ENCODE measurements around the gene JAK2. TPM values are rescaled to one million over a fixed set of nuclear protein-coding genes. Genes with fewer than 3 reads are reported as not detected.

Gene JAK2
- total and polyA plus RNA-seq, 2 of the 4 experiments (the other 2 are of a cell fraction), result 2.3 to 6.1 TPM

DNA sequence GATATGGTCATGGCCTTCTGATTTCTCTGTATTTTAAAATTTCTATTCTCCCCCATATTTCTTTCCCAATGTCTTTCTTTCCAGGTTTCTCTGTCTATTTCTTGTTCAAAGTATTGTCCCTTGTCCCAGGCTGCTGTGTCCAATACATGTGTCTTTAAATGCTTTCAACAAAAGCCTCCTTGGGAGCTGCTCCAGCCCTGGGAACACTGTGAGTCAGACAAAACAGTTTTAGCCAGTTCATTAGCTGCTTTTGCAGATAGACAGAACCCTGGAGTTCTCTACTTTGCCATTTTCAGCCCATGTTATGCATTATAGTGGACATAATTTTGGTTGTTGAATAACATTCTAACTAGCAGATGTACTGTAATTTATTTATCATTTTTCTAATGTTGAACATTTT lies 20.5 kb upstream of the JAK2 start:
- Histone ChIP-seq H2AFZ (replicated peaks; ENCODE audit: low read length, poor library complexity) (no peak overlapping the region), H2BK20ac (ENCODE audit: low read depth, low read length) (no peak overlapping the region), H3K4me1 (ENCODE audit: control insufficient read depth, insufficient read depth, low read length) (no peaks in the 10 kb centered on the region), H2AK9ac (replicated peaks; ENCODE audit: low read depth, low read length, poor library complexity) (no peak overlapping the region), H3K79me1 (ENCODE audit: low read depth in 1 of 2, low read length in 2 of 2) (no peaks in the 10 kb centered on the region), H3K56ac (ENCODE audit: extremely low read depth, insufficient read depth, low read length) (no peak overlapping the region), H3K9ac (ENCODE audit: low read depth, low read length) (no peak overlapping the region), H4K20me1 (ENCODE audit: insufficient read depth, low read length) (no peaks in the 10 kb centered on the region), H4K8ac (ENCODE audit: low read depth in 2 of 2, low read length in 2 of 2) (no peak overlapping the region), H3K4me2 (ENCODE audit: low read depth, low read length) (no peak overlapping the region), H2BK5ac (ENCODE audit: low read depth, low read length, poor library complexity, severe bottlenecking) (no peak overlapping the region), H2BK120ac (ENCODE audit: low read depth, low read length) (no peak overlapping the region), H3K14ac (replicated peaks; ENCODE audit: low read depth, low read length) (no peak overlapping the region), H3K4me3 (ENCODE audit: insufficient read depth, low read depth, low read length) (no peak overlapping the region), H4K5ac (ENCODE audit: low read depth, low read length) (no peak overlapping the region), H3K23ac (ENCODE audit: low read depth, low read length) (no peak overlapping the region), H3K4ac (ENCODE audit: low read depth, low read length) (no peak overlapping the region), H2BK15ac (ENCODE audit: low read depth, low read length) (no peak overlapping the region), H3K27ac (ENCODE audit: insufficient read depth, low read length) (no peak overlapping the region), H2AK5ac (ENCODE audit: low read depth, low read length) (no peak overlapping the region), H4K91ac (ENCODE audit: insufficient read depth, low read depth, low read length) (no peak overlapping the region), H3K27me3 (ENCODE audit: control insufficient read depth, insufficient read depth, low read length) (no peaks in the 10 kb centered on the region), H3K36me3 (ENCODE audit: control insufficient read depth, insufficient read depth, low read length) (no peaks in the 10 kb centered on the region), H3K9me1 (ENCODE audit: insufficient read depth, low read length) (no peaks in the 10 kb centered on the region), H3K18ac (ENCODE audit: low read depth, low read length) (no peak overlapping the region), H3K9me3 (ENCODE audit: control insufficient read depth, insufficient read depth, low read length) (no peaks in the 10 kb centered on the region)
- in situ Hi-C loops (cut with MboI; ENCODE audit: low sequenced_read_pairs) (no loop called here), dilution Hi-C loops (cut with HindIII; ENCODE audit: low sequenced_read_pairs, unreplicated experiment) (no loop called here), intact Hi-C loops (cut with micrococcal nuclease) (loop anchor here (2.0 kb wide), 1 partner anchor 14 kb away; no protein-coding TSS in a partner anchor)
- TF ChIP-seq MAFK (IDR thresholded peaks at IDR 0.05; ENCODE audit: low read depth, low read length), result no peak
- no peak for TF ChIP-seq CHD1 (IDR thresholded peaks at IDR 0.05; ENCODE audit: low read depth, low read length)
- no peak for TF ChIP-seq BHLHE40 (IDR thresholded peaks at IDR 0.05; ENCODE audit: low read depth, low read length)
- no peak for TF ChIP-seq FOS (IDR thresholded peaks at IDR 0.05; ENCODE audit: low read depth, low read length)
- TF ChIP-seq RFX5 (IDR thresholded peaks at IDR 0.05; ENCODE audit: low read depth, low read length), result no peak
- no peak for TF ChIP-seq MXI1 (IDR thresholded peaks at IDR 0.05; ENCODE audit: borderline replicate concordance, low read depth, low read length)
- TF ChIP-seq RCOR1 (IDR thresholded peaks at IDR 0.05; ENCODE audit: insufficient replicate concordance, low read length), result no peak
- no peak for TF ChIP-seq MAZ (IDR thresholded peaks at IDR 0.05; ENCODE audit: borderline replicate concordance, low read depth, low read length)
- TF ChIP-seq, protein P1, sequence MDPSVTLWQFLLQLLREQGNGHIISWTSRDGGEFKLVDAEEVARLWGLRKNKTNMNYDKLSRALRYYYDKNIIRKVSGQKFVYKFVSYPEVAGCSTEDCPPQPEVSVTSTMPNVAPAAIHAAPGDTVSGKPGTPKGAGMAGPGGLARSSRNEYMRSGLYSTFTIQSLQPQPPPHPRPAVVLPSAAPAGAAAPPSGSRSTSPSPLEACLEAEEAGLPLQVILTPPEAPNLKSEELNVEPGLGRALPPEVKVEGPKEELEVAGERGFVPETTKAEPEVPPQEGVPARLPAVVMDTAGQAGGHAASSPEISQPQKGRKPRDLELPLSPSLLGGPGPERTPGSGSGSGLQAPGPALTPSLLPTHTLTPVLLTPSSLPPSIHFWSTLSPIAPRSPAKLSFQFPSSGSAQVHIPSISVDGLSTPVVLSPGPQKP (IDR thresholded peaks at IDR 0.05; ENCODE audit: borderline replicate concordance, low read depth, low read length), result no peak
- no peak for TF ChIP-seq CTCF (conservative IDR thresholded peaks at IDR 0.05; ENCODE audit: low read depth, low read length)
- TF ChIP-seq RAD21 (IDR thresholded peaks at IDR 0.05; ENCODE audit: low read length), result no peak
- no peak for TF ChIP-seq CEBPB (IDR thresholded peaks at IDR 0.05; ENCODE audit: low read depth, low read length)
- TF ChIP-seq POLR2A (IDR thresholded peaks at IDR 0.05; ENCODE audit: low read depth, low read length), result no peak
- TF ChIP-seq, protein P2, sequence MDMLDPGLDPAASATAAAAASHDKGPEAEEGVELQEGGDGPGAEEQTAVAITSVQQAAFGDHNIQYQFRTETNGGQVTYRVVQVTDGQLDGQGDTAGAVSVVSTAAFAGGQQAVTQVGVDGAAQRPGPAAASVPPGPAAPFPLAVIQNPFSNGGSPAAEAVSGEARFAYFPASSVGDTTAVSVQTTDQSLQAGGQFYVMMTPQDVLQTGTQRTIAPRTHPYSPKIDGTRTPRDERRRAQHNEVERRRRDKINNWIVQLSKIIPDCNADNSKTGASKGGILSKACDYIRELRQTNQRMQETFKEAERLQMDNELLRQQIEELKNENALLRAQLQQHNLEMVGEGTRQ (IDR thresholded peaks at IDR 0.05; ENCODE audit: low read depth, low read length), result no peak
- TF ChIP-seq NFE2L2 (IDR thresholded peaks at IDR 0.05; ENCODE audit: low read depth, low read length), result no peak
- no peak for TF ChIP-seq SMC3 (IDR thresholded peaks at IDR 0.05; ENCODE audit: low read depth, low read length)
- ChIA-PET POLR2A (ENCODE audit: unreplicated experiment) (no interaction called here), CTCF (interaction anchor here (1.0 kb wide), 1 partner anchor 24 kb away, joined by 5 read pairs; no protein-coding TSS in a partner anchor)
- ATAC-seq (ENCODE audit: low read depth) (peak; percentile 62; the same call in 1 of the 2 replicates), DNase-seq (no peak)
- BruUV-seq (replicated peaks), result no TSS peak
